B cell (primary cell): ENCODE data around the gene PSMA6. TPM values are rescaled to one million over a fixed set of nuclear protein-coding genes. Genes with fewer than 3 reads are reported as not detected.
A peak's percentile ranks its signal among the peaks of the same experiment; 100 is the strongest.

ENCODE experiments used
- ATAC-seq: fragments of 200-7000 bp; cut with Tn5 transposase; one replicate; pipeline ENCODE4 v1.10.0; 2021; ENCODE audit warnings: low read depth, mild to moderate bottlenecking, moderate number of reproducible peaks, moderate library complexity
- CTCF ChIA-PET: fragments of 350-600 bp; sonication (Branson Sonifier 250); formaldehyde crosslinking; loops from one replicate; lab custom pipeline; 2021; ENCODE audit warnings: antibody characterized with exemption, inconsistent platforms; lab: Charles Lee
- POLR2A ChIA-PET: fragments of 350-600 bp; sonication (Branson Sonifier 250); formaldehyde crosslinking; loops from one replicate; lab custom pipeline; 2021; ENCODE audit warnings: antibody characterized with exemption; lab: Charles Lee
- DNase-seq: peaks from one replicate; pipeline ENCODE4 v3.0.0; 2013
- H2AFZ ChIP-seq: 2 replicates; pipeline ENCODE4 v1.6.1; 2012; ENCODE audit warnings: mild to moderate bottlenecking, low read depth, low read length; ENCODE audit not compliant: insufficient read depth, poor library complexity, severe bottlenecking
- H3K27ac ChIP-seq, 2 donors: 1 replicate in 1 of 2; 2 replicates in 1 of 2; pipeline ENCODE4 v1.5.1; 2012 to 2013; ENCODE audit warnings: low read length in 2 of 2, mild to moderate bottlenecking in 2 of 2, moderate library complexity in 1 of 2
- H3K27me3 ChIP-seq, 4 experiments: fragments of 200-600 bp in 1 of 4; sonication (generic) in 1 of 4; replicated peaks in 1 of 4; 1 replicate in 2 of 4; 2 replicates in 2 of 4; pipeline versions ENCODE4 v1.6.1 to v1.7.0; 2013 to 2016; ENCODE audit warnings: low read length in 3 of 4, mild to moderate bottlenecking in 2 of 4, mixed read lengths in 1 of 4, moderate library complexity in 1 of 4; ENCODE audit not compliant: insufficient read depth in 4 of 4, control insufficient read depth in 3 of 4; ENCODE audit errors: control extremely low read depth in 1 of 4
- H3K36me3 ChIP-seq, 2 experiments: replicated peaks in 1 of 2; 1 replicate in 1 of 2; 2 replicates in 1 of 2; pipeline versions ENCODE4 v1.6.1 to v1.7.1; 2013; ENCODE audit warnings: low read length in 1 of 2; ENCODE audit not compliant: insufficient read depth in 2 of 2, control insufficient read depth in 1 of 2; ENCODE audit errors: control extremely low read depth in 1 of 2, extremely low read depth in 1 of 2
- H3K4me1 ChIP-seq, 2 donors: fragments of 200-600 bp in 1 of 2; sonication (generic) in 1 of 2; 1 replicate in 1 of 2; 2 replicates in 1 of 2; pipeline versions ENCODE4 v1.5.1 to v1.6.1; 2013 to 2017; ENCODE audit warnings: low read length in 2 of 2; ENCODE audit not compliant: control insufficient read depth in 2 of 2, insufficient read depth in 2 of 2
- H3K4me2 ChIP-seq: replicated peaks from 2 replicates; pipeline ENCODE3; 2012; ENCODE audit warnings: mild to moderate bottlenecking, low read depth, low read length; ENCODE audit not compliant: poor library complexity, severe bottlenecking
- H3K4me3 ChIP-seq, 5 experiments: fragments of 200-600 bp in 1 of 5; sonication (generic) in 1 of 5; 1 replicate in 3 of 5; 2 replicates in 2 of 5; pipeline versions ENCODE4 v1.5.1 to v1.7.0; 2011 to 2016; ENCODE audit warnings: low read length in 4 of 5, mild to moderate bottlenecking in 4 of 5, low read depth in 2 of 5, control low read depth in 1 of 5, moderate library complexity in 1 of 5; ENCODE audit not compliant: insufficient read depth in 1 of 5; ENCODE audit errors: control extremely low read depth in 1 of 5, extremely low read depth in 1 of 5
- H3K79me2 ChIP-seq: fragments of 200-600 bp; sonication (generic); one replicate; pipeline ENCODE4 v1.6.0; 2016; ENCODE audit warnings: low read length; ENCODE audit not compliant: control insufficient read depth, insufficient read depth
- H3K9ac ChIP-seq: fragments of 200-600 bp; sonication (generic); 2 replicates; pipeline ENCODE4 v1.6.1; 2017; ENCODE audit warnings: mild to moderate bottlenecking, low read length, moderate library complexity
- H3K9me3 ChIP-seq, 3 donors: one replicate each; pipeline versions ENCODE4 v1.6.1 to v1.7.1; 2013; ENCODE audit warnings: low read length in 2 of 3; ENCODE audit not compliant: control insufficient read depth in 2 of 3, insufficient read depth in 1 of 3; ENCODE audit errors: control extremely low read depth in 1 of 3
- H4K20me1 ChIP-seq: 2 replicates; pipeline ENCODE4 v1.6.0; 2012; ENCODE audit warnings: mild to moderate bottlenecking, low read length; ENCODE audit not compliant: insufficient read depth, control insufficient read depth, poor library complexity, severe bottlenecking
- H3K27ac Mint-ChIP-seq: one replicate; pipeline ENCODE4 v1.8.0; 2021; ENCODE audit warnings: mixed read lengths
- H3K27me3 Mint-ChIP-seq: one replicate; pipeline ENCODE4 v1.8.0; 2021; ENCODE audit warnings: mixed read lengths
- H3K4me1 Mint-ChIP-seq: one replicate; pipeline ENCODE4 v1.8.0; 2021; ENCODE audit warnings: mixed read lengths
- H3K4me3 Mint-ChIP-seq: one replicate; pipeline ENCODE4 v1.8.0; 2021; ENCODE audit warnings: mixed read lengths
- H3K9me3 Mint-ChIP-seq: one replicate; pipeline ENCODE4 v1.8.0; 2022; ENCODE audit warnings: mixed read lengths; ENCODE audit not compliant: insufficient read depth
- CTCF ChIP-seq: fragments of 200-600 bp; IDR thresholded peaks from one replicate; pipeline ENCODE4 v1.8.0; 2022; ENCODE audit warnings: antibody characterized with exemption, mild to moderate bottlenecking
- EZH2 ChIP-seq: IDR thresholded peaks from 2 replicates; pipeline ENCODE4 v1.6.1; 2012; ENCODE audit warnings: borderline replicate concordance, low read depth, mild to moderate bottlenecking, moderate library complexity, low read length; ENCODE audit not compliant: insufficient read depth, poor library complexity, severe bottlenecking
- WGBS: methylation state at CpG from one replicate; pipeline ENCODE4 v1.1.5; 2013; ENCODE audit warnings: missing lambda C conversion rate; ENCODE audit not compliant: insufficient coverage; 5-methylcytosine and 5-hydroxymethylcytosine counted together
- intact Hi-C: fragments of 100-400 bp; cut with micrococcal nuclease; formaldehyde crosslinking; loops from one replicate; pipeline ENCODE4 v1.10.0; 2022
- polyA plus RNA-seq: library from polyadenylated mRNA; depleted of rRNA; stranded (reverse); fragments of >200 nt; gene quantifications from 2 replicates; pipeline ENCODE4 v1.2.3, GENCODE V29; 2012
- total RNA-seq, 2 donors: library from RNA; stranded (reverse); fragments of 120-200 nt in 1 of 2; gene quantifications; 1 replicate in 1 of 2; 2 replicates in 1 of 2; pipeline versions ENCODE4 v1.2.3 to v1.2.4, GENCODE V29; 2013 to 2022

Gene PSMA6
- total and polyA plus RNA-seq, 2 donors (not counting 1 experiment from before 2014, with no cell fraction given) = 47.0 to 70.6 TPM

- Histone ChIP-seq H2AFZ (peak overlapping the region; percentile 86), H3K27me3 (no peaks in the 10 kb centered on the region), H3K79me2 (no peaks in the 10 kb centered on the region), H3K4me1 (peaks cover 16 to 26% of the 10 kb centered on the region in 2 donors), H3K9ac (no peak overlapping the region), H3K9me3 (no peaks in the 10 kb centered on the region), H4K20me1 (no peaks in the 10 kb centered on the region), H3K27ac (no peak overlapping the region), H3K4me2 (no peak overlapping the region), H3K4me3 (no peak overlapping the region), H3K36me3 (no peaks in the 10 kb centered on the region)
- ChIA-PET CTCF (interaction anchor here (0.6 to 1.7 kb wide), 4 partner anchors 65 to 549 kb away, joined by 3 to 5 read pairs (median 4); no protein-coding TSS in a partner anchor), POLR2A (interaction anchor here (1.9 kb wide), 1 partner anchor 66 kb away, joined by 7 read pairs; the partner anchor contains the start of gene NFKBIA)
- ATAC-seq = no peak
- intact Hi-C loops = no loop called here
- no peak for DNase-seq
- Mint-ChIP-seq H3K27me3 (no peaks in the 10 kb centered on the region), H3K4me1 (peaks cover 18% of the 10 kb centered on the region), H3K9me3 (no peaks in the 10 kb centered on the region), H3K4me3 (no peak overlapping the region), H3K27ac (no peak overlapping the region)
- 90% methylated on average over 11 of the region's 16 CpGs for WGBS
- TF ChIP-seq CTCF = no peak
- TF ChIP-seq EZH2 = no peak
Measured at GRCh38 chr14:35338731-35339405, 46.7 kb downstream of the PSMA6 start.
